Activated T-cell treated with anti-CD3 and anti-CD28 coated beads, Interleukin-2, amount 50 U/mL, for 72 hours (primary cell): ENCODE results near the gene DNM3. TPM values are rescaled to one million over a fixed set of nuclear protein-coding genes. Genes with fewer than 3 reads are reported as not detected.

ENCODE experiments used
- ATAC-seq, 2 donors: fragments of 150-1000 bp; cut with Tn5 transposase; replicated peaks in 1 of 2; 2 replicates each; pipeline ENCODE4 v1.10.0; 2021; ENCODE audit warnings: moderate library complexity in 2 of 2, mild to moderate bottlenecking in 1 of 2
- DNase-seq, 2 donors: peaks; one replicate each; pipeline ENCODE4 v3.0.0; 2021 to 2022; ENCODE audit warnings: mixed read lengths in 1 of 2
- H3K27ac Mint-ChIP-seq: one replicate; pipeline ENCODE4 v1.8.0; 2022; ENCODE audit warnings: mild to moderate bottlenecking, moderate library complexity, mixed read lengths
- H3K27me3 Mint-ChIP-seq: one replicate; pipeline ENCODE4 v1.8.0; 2022; ENCODE audit warnings: low read depth, mixed read lengths
- H3K36me3 Mint-ChIP-seq, 2 donors: one replicate each; pipeline ENCODE4 v1.8.0; 2022; ENCODE audit warnings: mixed read lengths in 2 of 2, mild to moderate bottlenecking in 1 of 2; ENCODE audit not compliant: insufficient read depth in 2 of 2
- H3K4me1 Mint-ChIP-seq: one replicate; pipeline ENCODE4 v1.8.0; 2022; ENCODE audit warnings: low read depth, mixed read lengths
- H3K4me3 Mint-ChIP-seq, 2 donors: one replicate each; pipeline ENCODE4 v1.8.0; 2022; ENCODE audit warnings: mild to moderate bottlenecking in 2 of 2, mixed read lengths in 2 of 2, moderate library complexity in 2 of 2
- H3K9me3 Mint-ChIP-seq, 2 donors: one replicate each; pipeline ENCODE4 v1.8.0; 2022; ENCODE audit warnings: mixed read lengths in 2 of 2
- total RNA-seq, 2 donors: library from RNA; stranded (reverse); gene quantifications; one replicate each; pipeline ENCODE4 v1.2.3, GENCODE V29; 2022

Gene DNM3
- total RNA-seq, 2 donors from 2014 or later, result 1.5 to 3.4 TPM

- Mint-ChIP-seq H3K4me1 (peaks cover 33% of the 10 kb centered on the region), H3K27me3 (peaks cover 12% of the 10 kb centered on the region), H3K27ac (no peak overlapping the region), H3K4me3 (no peak overlapping the region), H3K36me3 (no peaks in the 10 kb centered on the region), H3K9me3 (no peaks in the 10 kb centered on the region)
- no peak for DNase-seq
- no peak for ATAC-seq
Observed at GRCh38 chr1:172452536-172453152, 611.3 kb downstream of the DNM3 start.

DNA sequence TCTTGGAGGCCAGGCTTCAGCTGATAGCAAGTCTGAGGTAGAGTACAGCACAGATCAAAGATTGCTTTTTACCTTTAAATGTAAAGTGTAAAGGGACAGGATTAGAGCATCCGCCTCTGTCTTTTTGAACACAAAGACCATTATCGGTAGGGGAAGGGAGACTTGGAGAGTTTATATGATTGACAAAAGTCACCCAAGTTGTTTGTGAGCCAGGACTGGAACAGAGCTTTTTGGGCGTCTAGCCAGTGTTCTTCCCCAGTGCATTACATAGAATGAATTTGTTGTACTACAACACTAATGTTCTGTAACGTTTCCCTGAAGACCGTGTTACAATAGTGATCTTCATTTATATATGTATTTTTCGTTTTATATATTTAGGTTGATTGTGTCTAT, 611.9 kb downstream of the DNM3 start:
- H3K4me1 Mint-ChIP-seq, result peaks cover 33% of the 10 kb centered on the region
- H3K27me3 Mint-ChIP-seq, result peaks cover 12% of the 10 kb centered on the region
- no peak overlapping the region for H3K4me3 Mint-ChIP-seq
- H3K36me3 Mint-ChIP-seq, result no peaks in the 10 kb centered on the region
- DNase-seq (no peak), ATAC-seq (no peak)
- H3K27ac Mint-ChIP-seq, result no peak overlapping the region
- no peaks in the 10 kb centered on the region for H3K9me3 Mint-ChIP-seq

DNA sequence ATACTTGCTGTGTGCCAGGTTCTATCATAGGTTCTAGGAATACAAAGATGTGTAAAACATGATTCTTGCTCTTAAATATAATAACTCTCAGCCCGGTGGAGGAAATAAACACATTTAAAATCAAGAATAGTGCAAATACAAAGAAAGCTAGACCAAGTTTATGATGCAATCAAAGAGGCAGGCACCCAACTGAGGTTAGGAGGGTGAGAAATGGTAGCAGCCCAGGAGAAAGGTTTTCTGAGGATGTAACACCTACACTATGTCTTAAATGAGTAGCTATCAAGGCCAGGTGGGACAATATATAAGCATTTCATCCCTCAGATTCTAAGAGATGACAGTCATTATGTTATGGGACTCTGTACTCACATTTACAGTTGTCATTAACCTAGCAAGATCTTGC, 612.3 kb downstream of the DNM3 start:
- Mint-ChIP-seq H3K27me3 (peaks cover 12% of the 10 kb centered on the region), H3K4me3 (no peak overlapping the region), H3K36me3 (no peaks in the 10 kb centered on the region), H3K4me1 (peaks cover 33% of the 10 kb centered on the region), H3K9me3 (no peaks in the 10 kb centered on the region), H3K27ac (no peak overlapping the region)
- DNase-seq (no peak), ATAC-seq (no peak)

GRCh38 chr1:172455451-172455850, 614.2 kb downstream of the DNM3 start:
- no peak for DNase-seq
- peaks cover 12% of the 10 kb centered on the region for H3K27me3 Mint-ChIP-seq
- no peak overlapping the region for H3K27ac Mint-ChIP-seq
- H3K4me3 Mint-ChIP-seq, result no peak overlapping the region
- no peaks in the 10 kb centered on the region for H3K9me3 Mint-ChIP-seq
- ATAC-seq, result no peak
- H3K4me1 Mint-ChIP-seq, result peaks cover 16% of the 10 kb centered on the region
- H3K36me3 Mint-ChIP-seq, result no peaks in the 10 kb centered on the region

DNA sequence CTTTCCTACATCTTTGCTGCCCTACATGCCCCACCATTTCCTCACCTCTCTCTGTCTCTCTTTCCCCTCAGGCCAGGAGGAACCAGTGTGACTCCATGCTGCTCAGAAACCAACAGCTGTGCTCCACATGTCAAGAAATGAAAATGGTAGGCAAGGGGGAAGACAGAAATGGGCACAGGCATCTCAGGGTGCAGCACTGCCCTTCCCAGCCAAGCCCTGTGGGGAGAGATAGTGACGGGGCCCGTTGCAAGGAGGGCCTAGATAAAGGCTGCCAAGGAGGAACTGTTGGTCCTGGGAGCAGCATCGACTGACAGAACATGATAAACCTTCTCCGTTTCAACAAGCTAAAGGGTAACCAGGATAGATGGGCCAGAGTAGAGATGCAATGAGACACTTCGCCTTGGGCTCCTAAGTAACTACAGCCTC, 615.1 kb downstream of the DNM3 start:
- Mint-ChIP-seq H3K9me3 (no peaks in the 10 kb centered on the region), H3K36me3 (no peaks in the 10 kb centered on the region), H3K27me3 (peaks cover 12% of the 10 kb centered on the region), H3K4me3 (no peak overlapping the region), H3K4me1 (peaks cover 7% of the 10 kb centered on the region), H3K27ac (no peak overlapping the region)
- DNase-seq (no peak), ATAC-seq (no peak)

GRCh38 chr1:172457479-172458130, 616.3 kb downstream of the DNM3 start:
- peaks cover 12% of the 10 kb centered on the region for H3K27me3 Mint-ChIP-seq
- DNase-seq (no peak), ATAC-seq (no peak)
- peaks cover 6% of the 10 kb centered on the region for H3K4me1 Mint-ChIP-seq
- no peaks in the 10 kb centered on the region for H3K9me3 Mint-ChIP-seq
- no peak overlapping the region for H3K4me3 Mint-ChIP-seq
- H3K27ac Mint-ChIP-seq, result no peak overlapping the region
- no peaks in the 10 kb centered on the region for H3K36me3 Mint-ChIP-seq

- H3K4me1 Mint-ChIP-seq, result no peaks in the 10 kb centered on the region
Observed at GRCh38 chr1:172460177-172460576, 618.9 kb downstream of the DNM3 start.

DNA sequence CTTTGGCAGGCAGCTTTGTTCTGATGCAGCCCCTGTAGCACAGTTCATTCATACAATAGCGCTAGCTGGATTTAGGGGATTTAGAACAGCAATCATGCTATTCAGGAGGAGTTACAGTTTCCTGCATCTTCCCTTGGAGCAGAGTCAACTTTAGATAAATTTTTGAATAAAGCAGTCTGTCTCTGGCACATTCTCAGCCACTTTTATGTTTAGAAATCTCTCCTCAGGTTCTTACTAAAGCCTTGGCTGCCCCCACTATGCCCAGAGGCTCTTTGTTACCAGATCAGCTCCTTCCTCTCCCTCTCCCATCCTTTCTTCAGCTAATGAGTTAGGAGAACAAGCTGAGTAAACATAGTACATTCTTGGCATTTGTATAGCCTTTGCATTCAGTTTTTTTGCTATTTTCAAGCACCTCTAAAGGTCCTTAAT, 619.6 kb downstream of the DNM3 start:
- DNase-seq, result no peak
- Mint-ChIP-seq H3K27ac (no peak overlapping the region), H3K27me3 (no peaks in the 10 kb centered on the region), H3K36me3 (no peaks in the 10 kb centered on the region), H3K4me3 (no peak overlapping the region), H3K4me1 (no peaks in the 10 kb centered on the region), H3K9me3 (no peaks in the 10 kb centered on the region)
- ATAC-seq, result no peak

More at GRCh38 chr1:172460177-172460576, 618.9 kb downstream of the DNM3 start:
- Mint-ChIP-seq H3K4me3 (no peak overlapping the region), H3K9me3 (no peaks in the 10 kb centered on the region), H3K36me3 (no peaks in the 10 kb centered on the region), H3K27me3 (peaks cover under 1% of the 10 kb centered on the region), H3K27ac (no peak overlapping the region)
- ATAC-seq (no peak), DNase-seq (no peak)

Other genes with a start within 250 kb of the DNM3 start
- under 1 TPM; 0.19 to 0.46 TPM for gene MYOCOS, start 219.3 kb upstream of the DNM3 start, total RNA-seq
- gene MYOC, start 188.8 kb upstream of the DNM3 start, total RNA-seq, result not detected
- 10 to 100 TPM; 18.9 to 19.2 TPM for gene VAMP4, start 99.4 kb upstream of the DNM3 start, total RNA-seq
- gene METTL13, start 59.8 kb upstream of the DNM3 start, total RNA-seq, result 10 to 100 TPM; 38.0 to 46.4 TPM